NCI-H1436 treated with DMSO at 0.1 percent for 48 hours (cell line): ENCODE data around the gene GTSE1.

Source experiments
- DNase-seq: peaks from one replicate; lab custom pipeline; 2025; lab: John Stamatoyannopoulos, UW

Gene GTSE1

DNA sequence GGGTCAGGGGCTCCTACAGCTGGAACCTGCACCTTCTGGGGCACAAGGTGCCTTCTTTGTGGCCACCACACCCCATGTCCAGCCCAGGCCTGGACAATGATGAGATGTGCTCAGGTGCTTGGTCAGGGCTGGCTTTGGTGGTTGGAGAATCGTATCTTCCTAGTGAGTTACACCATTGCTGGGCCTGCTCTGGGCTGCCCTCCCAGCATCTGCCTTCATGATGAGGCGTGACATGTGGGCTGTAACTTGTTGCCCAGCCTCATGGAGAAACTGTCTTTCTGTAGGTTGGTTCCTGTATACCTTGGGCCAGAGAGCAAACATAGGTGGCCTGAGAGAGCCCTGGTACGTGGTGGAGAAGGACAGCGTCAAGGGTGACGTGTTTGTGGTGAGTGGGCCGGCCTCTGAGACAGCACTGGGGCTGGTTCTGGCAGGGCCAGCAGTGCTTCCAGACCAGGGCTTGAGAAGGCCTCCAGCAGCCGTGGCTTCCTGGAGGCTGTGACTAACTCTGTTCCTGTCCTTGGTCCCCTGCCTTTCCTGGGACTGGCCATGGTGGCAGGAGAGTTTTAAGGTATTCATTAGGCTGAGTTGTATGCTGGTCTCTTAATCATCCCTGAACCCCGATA lies 56.9 kb downstream of the GTSE1 start:
- no peak for DNase-seq

DNA sequence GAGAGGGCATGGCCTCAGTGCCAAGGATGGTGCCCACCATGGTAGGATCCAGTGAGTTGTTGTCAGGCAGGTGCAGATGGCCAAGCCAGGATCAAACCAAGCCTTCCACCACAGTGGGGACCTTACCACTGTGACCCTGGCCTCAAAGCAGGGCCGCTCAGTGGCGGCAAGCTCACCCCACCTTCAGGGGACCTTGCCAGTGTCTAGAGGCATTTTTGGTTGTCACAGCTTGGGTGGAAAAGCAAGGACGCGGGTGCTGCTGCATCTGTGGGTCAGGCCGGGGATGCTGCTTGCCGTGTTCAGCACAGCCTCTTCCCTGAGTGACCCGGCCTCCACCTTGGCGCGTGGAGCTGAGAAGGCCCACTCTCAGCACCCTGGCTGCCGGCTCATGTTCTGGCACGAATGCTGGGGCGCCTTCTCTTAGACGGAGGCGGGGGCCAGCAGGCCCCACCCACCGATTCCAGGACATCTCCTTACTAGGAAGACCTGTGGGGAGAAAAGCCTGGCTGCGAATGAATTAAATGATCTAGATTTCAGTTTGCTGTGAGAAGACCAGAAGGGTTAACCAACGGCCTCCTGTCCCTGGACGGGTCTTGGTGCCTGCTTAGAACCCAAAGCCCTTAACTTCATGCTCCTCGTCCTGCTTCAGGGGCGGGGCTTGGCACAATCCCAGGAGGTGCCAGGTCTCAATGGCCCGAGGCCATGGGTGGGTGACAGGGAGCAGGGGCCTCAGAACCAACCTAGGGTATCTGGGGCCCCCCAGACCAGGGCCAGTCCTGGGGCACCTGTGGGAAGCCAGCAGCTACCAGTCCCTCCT lies 57.7 kb downstream of the GTSE1 start:
- DNase-seq = no peak

DNA sequence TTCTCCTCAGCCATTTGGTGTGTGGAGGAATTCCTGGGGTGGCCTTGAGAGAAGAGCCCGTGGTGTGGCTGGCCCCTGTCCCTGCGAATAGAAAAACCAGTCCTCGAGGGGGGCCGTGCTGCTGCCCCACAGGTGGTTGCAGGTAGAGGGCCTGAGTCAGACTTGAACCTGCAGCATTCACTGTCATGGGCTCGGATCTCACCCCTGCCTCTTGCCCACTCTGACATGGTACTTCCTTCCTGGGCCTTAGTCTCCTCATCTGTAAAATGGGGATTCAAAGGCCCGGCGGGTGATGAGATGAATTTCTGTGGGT lies 58.3 kb downstream of the GTSE1 start:
- no peak for DNase-seq

DNA sequence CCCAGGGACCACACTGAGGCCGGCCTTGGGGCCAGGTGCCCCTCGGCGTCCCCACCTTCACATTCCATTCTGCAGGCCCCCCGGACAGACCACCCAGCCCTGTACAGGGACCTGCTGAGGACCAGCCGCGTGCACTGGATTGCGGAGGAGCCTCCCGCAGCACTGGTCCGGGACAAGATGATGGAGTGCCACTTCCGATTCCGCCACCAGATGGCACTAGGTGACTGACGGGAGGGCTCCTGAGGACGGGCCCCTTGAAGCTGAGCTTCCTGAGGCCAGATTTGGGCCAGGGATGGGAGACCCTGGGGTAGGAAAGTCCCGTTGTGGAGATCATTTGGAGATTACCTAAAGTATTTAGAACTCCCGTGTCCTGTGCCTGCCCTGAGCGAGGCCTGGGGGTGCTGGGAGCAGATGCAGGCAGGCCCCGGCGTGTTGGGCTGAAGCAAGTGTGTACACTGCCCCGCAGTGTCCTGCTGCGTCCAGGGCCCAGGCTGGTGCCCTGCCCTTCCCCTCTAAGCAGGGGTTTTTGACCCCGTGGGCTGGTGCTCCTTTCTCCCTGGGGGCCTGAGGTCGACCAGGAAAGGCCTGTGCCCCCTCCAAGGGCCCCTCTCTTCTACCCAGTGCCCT lies 58.8 kb downstream of the GTSE1 start:
- DNase-seq = no peak

DNA sequence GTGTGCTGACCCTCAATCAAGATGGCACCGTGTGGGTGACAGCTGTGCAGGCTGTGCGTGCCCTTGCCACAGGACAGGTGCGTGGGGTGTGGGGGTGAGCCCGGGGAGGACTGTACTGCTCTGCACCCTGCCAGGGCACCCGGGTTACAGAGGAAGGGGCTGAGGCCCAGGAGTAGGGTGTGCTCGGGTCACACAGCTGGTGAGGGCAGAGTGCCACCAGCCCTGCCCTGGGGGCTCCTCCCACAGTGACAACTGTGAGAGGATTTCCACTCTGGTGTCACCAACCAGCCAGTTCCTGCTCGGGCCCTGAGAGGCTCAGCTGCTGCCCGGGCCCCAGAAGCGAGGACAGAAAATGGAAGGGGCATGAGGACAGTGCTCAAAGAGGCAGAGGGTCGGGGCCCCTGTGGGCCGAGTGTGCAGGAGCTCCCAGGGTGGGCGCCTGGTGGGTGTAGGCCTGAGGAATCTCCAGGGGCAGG lies 59.4 kb downstream of the GTSE1 start:
- no peak for DNase-seq

DNA sequence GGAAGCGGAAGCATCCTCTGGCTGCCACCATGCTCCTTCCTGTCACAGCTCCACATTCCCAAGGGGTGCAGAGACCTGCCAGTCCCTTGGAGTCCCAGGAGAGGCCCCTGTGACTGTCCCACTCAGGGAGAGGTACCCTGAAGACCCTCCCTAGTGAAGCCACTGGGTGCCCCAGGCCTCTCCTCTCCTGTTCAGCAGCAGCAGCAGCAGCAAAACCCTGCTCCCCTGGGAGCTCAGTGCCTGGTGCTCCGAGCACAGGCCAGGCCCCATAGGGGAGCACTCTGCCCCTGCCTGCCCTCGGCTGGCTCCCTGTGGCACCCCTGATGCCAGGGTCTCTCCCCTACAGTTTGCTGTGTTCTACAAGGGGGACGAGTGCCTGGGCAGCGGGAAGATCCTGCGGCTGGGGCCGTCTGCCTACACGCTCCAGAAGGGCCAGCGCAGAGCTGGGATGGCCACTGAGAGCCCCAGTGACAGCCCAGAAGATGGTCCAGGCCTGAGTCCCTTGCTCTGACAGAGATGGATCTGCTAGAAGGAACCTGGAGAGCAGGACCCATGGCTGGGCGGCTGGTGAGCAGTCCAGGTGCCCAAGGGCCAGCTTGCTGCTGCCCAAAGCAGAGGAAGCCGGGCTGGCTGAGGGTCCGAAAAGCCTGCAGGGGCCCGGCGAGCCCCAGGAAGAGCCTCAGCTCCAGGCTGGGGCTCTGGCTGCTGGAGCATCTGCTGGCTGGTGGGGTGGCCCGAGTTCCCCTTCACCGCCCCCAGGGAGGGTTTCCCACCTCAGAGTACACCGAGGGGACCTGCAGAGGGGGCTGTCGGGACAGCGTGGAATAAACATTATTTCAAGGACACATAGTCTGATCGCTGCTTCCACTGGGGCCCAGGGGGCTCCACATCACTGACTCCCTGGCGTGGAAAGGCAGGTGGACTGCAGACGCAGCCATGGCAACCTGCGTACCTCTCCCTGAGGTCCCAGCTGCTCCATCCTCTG lies 60.1 kb downstream of the GTSE1 start:
- DNase-seq = no peak

DNA sequence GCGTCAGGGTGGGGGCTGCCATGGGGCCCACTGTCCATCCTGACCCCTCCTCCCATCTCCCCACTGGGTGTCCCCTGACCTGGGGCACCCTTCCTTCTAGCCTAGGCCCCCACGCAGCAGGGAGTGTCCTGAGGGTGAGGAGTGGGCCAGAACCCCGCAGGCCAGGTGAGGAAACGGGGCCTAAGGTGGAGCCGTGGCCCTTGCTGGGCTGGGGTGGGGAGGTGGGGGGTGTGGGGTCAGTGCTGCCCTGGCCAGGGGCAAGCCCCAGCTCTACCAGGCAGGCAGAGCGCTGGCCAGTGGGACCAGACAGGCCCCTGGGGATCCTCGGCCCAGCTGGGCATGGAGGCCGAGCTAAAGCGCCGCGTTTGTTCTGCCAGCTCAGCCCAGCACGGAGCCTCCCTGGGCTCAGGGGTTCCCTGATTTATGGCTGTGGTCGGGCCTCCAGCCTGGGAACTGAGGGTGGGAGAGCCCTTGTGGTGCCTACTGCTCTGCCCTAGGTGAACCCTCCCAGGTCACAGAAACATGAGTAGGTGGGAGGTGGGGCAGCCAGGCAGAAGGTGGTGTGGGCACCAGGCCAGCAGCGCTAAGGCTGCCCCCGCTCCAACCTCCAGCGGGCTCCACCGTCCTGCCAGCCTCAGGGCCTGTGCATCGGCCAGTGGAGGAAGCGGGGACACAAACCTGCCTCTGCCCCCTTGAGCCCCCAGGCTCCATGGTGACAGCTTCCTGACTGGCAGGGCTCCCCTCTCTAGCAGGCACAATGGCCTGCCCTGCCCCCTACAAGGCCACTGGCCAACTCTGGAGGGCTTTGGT lies 61.2 kb downstream of the GTSE1 start:
- DNase-seq = no peak

DNA sequence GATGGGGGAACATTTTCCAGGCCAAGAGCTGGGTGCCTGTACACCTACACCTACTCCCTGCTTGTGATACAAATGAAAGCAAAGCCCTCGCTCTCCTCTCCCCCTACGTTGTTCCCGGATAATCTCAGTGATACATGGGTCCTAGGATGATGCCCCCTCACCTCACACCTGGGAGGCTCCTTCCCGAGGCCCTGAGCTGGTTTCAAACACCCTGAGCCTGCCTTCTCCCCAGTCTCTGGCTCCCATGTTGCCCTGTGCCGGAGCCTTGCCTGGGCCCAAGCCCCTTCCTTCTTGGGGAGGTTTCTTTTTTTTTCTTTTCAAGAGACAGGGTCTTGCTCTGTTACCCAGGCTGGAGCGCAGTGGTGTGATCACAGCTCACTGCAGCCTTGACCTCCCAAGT lies 62.1 kb downstream of the GTSE1 start:
- no peak for DNase-seq

DNA sequence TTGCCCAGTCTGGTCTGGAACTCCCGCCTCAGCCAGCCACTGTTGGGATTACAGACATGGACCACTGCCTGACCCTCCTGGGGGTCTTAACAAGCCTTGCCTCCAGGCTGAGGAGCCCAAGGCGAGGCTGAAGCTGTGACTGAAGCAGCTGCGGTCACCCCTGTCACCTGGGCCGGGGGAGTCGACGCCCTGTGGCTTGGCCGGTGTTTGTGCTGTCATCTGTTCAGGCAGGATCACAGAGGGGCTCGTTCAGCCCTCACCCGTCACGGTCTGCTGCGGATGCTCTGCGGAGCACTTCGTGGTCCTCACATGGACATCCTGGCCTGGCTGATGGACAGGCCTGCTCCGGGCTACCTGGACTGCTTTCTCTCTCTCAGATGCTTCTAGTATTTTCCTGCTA lies 62.7 kb downstream of the GTSE1 start:
- DNase-seq = no peak

DNA sequence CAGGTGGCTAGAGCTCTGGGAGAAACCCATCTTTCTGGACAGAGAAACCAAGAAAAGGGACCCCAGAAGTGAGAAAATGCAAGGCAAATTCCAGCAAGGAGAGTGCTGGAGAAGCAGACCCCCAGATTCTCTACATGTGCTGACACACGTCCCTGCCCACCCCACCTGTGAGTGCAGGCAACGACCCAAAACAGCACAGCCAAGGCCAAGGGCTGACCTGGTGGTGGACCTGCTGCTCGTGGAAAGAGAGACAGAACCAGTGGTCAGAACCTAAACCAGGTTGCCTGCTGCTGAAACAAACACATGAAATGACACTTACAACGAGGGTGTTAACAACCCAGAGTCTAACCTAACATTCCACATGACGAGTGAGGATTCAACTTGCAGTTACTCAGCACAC lies 63.4 kb downstream of the GTSE1 start:
- DNase-seq = no peak

DNA sequence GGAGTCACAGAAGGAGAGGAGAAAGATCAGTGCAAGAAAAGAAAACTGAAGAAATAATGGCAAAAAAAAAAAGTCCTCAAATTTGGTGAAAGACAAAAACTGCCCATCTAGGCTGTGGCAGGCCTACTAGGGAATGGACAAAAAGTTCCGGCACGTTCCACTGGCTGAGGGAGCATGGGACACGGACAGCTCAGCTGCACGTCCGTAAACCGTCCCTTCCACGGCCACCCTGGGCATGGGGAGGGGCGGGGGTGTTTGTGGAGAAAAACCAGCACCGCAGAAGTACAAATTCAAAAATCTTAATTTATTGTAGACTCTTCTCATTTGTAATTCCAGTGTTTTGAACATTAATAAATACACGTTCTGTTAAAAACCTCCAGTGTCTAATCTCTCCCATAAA lies 64.2 kb downstream of the GTSE1 start:
- DNase-seq = no peak

DNA sequence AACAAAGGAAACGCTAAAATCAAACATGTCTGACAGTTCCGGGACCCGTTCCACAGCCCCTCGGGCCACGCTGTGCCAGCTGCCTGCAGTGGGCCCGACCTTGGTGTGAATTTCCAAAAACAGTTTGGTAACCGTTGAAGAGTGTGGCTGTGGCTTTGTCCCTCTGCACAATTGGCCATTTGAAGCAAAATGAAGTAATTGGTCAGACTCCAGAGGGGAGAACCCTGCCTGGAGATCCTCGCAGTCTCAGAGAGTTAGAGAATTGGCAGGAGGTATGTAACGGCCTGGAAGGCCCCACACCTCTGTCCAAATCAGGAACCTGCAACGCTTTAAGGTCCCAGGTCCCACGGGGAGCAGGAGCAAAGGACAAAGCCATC lies 65.1 kb downstream of the GTSE1 start:
- DNase-seq = no peak

DNA sequence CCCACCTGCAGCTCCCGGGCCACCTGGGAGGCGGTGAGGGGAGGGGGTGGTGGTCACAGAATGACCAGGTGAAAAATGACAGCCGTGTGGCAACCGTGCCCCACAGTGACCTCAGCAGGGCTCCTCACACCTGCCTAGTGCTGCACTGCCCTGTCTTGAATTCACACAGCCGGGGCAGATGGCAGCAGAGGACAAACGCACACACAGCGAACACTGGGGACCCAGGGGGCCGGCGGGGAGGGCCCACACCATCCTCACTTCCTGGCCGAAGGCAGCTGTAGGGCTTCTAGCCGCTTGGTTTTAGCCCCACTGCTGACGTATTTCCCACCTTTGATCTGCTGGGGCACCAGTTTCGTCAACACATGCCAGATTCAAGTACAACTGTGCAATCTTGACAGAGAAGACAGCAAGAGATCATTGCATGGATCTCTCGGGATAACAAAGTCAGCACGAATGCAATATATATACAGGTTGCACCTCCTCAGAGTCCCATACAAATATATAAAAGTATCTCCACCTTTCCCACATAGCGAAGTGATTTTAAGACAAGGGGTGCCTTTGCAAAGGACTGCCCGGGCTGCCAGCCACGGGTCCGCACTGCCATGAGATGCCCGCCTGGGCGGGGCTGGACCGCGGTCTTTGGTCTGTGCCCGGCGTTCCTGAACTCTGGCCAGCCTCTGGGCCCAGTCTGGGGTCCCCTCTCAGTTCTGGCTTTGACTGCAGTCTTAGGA lies 65.7 kb downstream of the GTSE1 start:
- DNase-seq = no peak

DNA sequence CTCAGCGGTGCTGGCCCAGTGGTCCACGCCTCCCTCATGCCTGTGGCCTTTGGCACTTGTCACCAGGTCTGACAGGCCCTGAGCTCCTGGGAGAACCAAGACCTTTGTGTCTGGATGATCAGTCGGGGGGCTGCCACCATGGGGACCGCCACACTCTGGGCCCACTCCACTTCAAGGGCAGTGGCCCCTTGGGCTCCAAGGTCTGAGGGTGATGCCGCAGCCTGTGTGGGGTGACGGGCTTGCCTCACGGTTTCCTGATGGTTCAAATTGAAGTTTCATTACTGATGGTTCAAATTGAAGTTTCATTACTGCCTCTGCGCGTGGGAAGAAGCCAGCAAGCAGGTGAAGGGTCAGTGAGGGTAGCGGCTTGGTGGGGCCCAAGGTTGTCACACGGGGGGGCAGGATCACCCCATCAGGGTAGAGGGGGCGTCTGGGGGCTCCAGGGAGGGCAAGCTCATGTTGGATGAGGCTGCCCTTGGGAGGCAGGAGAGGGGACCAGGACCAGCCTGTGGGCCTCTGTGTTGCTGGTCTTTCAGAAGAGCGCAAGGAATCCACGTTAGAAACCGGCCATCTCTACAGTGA lies 66.4 kb downstream of the GTSE1 start:
- DNase-seq = no peak

DNA sequence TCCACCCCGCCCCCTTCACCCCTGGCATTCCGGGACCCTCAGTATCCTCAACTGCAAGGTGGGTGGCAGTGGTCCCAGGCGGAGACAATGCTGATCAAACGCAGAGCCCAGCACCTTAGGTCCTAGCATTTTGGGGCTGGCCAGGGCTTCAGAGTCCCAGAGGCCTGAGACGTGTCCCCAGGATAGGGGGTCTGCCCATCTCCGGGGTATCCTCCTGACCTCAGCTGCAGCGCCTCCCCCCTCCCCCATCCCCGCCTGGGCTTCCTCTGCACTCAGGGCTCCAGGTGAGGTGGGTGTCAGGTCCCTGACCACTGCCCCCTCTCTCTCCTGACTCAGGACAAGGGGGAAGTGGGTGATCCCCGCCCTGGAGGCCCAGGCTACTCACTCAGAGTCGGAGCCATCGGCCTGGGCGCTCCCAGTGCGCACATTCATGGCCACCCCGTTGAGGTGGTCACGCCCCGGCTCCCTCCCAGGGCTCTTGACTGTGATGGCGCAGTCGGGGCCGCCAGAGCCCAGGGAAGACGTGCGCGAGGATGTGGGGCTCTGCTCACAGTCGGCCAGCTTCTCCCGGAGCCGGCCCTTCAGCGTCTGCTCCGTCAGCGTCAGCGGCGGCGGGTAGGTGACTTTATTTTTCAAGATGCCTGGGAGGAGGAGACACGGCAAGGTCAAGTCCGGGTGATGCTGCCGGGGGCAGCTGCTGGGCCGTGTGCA lies 67.1 kb downstream of the GTSE1 start:
- no peak for DNase-seq

DNA sequence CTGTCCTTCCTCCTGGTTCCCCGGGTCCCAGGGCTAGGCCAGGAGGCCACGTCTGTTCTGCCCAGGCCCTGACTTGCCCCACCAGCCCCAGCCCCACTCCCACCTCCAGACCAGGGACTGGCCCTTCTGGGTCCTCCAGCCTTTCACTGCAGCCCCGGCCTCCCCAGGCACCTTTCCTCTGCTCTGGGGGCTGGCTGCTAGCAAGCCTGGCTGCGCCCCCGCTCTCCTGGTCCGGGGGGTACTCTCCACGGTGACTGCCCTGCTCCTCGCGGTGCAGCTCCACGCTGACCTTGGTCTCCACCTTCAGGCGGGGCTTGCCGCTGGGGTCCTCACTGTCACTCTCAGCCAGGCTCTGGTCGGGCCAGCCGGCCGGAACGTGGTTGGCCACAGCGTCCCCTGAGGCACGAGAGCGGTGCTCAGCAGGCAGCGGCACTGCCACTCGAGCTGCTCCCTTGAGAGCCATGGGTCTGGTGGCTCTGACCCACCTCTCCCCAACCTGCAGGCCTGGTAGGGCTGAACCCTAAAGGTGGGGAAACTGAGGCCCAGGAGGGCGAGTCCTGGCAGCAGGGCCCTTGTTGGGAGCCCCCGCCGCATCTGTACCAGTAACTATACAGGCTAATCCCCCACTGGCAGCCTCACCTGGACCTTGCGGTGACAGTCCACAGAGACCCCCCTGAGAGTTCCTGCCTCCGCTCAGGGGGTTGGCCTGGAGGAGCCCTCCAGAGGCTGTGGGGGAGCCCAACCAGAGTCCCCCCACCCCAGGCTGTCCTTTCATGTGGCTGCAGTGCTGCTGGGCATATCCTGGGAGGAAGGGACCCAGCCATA lies 67.9 kb downstream of the GTSE1 start:
- no peak for DNase-seq

DNA sequence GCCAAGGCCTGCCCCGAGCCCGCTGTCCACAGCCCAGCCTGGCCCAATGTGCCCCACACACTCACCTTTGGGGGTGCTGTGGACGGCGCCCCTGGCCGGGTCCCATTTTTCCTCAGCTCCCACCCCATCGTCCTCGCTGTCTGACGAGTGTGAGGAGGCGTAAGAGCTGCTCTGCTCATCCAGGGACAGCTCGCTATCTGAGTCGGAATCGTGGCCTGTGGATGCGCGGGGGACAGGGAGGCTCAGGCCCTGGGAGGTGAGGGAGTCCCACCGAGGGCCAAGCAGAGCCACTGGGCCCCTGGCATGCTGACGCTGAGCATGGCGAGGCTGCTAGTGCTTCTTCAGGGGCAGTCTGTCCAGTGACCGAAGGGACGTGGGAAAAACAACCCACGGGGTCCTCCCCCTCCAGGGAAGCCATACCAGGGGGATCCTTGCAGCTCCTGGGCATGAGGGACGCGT lies 68.5 kb downstream of the GTSE1 start:
- DNase-seq = no peak

DNA sequence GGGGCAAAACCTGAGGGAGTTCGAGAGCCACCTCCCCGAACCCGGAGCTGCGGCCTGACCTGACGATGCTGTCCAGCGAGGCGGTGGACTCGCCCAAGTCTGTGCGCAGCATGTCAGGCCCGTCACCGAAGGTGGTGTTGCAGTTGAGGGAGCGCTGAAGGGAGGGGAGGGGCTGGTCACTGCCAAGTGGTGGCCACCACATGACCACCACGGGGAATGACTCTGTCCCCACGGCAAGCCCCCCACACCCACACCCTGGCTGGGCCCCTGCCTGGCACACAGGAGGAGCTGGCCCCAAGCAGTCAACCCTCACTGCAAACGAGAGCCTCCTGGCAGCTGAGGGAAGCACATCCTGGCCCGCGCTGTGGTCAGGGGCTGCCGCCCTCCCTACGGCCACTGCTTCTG lies 69.7 kb downstream of the GTSE1 start:
- DNase-seq = no peak
